ENCODE data around the gene COPB1.

Gene COPB1

DNA sequence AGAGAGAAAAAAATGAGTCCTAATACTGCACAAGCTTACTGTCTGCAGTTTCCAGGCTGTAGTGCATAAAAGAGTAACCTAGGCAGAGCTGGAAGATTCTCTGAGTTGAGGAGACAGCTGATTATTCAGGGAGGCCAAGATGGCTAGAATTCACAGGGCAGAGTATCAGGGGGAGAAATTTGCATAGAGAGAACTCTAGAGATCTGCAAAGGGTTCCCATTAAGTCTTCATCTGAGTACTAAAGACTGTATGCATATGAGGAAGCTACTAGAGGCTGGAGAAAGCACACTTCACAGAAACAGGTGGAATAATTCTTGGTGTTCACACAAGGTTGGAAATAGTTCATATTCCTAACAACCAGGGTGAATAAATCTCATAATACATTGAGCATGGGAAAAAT, 74.0 kb downstream of the COPB1 start:
- DNase-seq (ENCODE audit: low read depth): no peak

DNA sequence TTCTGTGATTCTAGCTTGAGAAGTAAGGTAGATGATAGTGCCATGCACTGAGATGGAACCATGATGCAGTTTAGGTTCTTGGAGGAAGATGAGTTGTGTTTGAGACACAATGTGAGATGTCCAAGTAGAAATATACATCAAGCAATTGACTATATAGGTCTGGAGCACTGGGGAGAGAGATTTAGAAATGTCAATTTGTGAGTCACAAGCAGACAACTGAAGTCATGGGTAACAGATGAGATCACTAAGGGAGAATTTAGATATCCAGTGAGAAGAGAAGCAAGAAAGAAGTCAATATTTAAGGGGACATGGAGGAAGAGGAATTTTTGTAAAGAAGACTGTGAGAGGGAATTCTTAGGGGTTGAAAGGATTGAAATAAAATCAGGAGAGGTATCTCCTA, 75.5 kb downstream of the COPB1 start:
- DNase-seq (ENCODE audit: low read depth): peak; percentile 83

DNA sequence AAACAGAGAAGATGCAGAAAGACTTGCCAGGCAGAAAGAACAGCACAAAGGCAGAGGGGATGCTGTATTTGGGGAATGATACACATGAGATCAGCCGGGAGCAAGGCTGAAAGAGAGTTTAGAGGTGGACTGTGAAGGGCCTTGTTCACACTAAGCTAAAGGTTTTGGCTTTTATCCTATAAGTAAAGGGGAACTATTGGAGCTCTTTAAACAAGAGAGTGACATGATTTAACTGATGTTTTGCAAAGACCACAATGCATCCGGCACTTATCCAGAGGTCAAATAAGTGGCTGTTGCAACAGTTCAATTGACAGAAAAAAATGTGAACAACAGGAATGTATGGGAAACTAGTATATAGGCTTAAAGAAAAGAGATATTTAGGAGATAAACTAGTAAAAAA, 76.0 kb downstream of the COPB1 start:
- peak; percentile 64 for DNase-seq (ENCODE audit: low read depth)

- DNase-seq (ENCODE audit: low read depth): peak; percentile 49
These were observed 76.8 kb downstream of the COPB1 start for GRCh38 chr11:14422814-14423182.

DNA sequence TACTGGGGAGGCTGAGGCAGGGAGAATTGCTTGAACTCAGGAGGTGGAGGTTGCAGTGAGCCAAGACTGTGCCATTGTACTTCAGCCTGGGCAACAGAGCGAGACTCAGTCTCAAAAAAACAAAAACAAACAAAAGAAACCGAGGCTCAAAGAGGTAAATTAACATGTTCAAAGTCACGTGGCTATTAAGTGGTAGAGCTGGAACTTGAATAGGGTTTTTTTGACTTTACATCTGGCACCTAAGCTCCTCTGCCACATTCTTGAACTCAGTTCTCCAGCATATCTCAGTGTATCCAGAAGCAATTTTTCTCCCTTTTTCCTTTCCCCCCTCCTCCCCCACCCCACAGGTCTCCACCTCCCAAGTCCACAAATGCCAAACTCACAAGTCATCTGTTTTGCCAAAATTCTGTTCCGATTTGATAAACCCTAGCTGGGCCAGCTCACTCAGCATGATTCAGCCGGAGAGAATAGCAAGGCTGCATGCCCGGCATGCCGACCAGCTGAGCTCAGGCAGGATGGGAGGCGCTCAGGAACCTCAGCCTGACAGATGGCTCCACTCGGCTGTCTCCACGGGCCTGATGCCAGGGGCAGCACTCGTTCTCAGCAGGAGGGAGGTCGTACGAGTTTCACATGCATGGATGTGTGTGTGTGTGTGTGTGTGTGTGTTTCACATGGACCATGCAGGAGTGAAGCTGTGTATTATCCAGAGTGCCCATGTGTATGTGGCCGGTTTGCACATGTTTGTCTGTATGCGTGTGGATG, 77.4 kb downstream of the COPB1 start:
- peak; percentile 100 for DNase-seq (ENCODE audit: low read depth)

DNA sequence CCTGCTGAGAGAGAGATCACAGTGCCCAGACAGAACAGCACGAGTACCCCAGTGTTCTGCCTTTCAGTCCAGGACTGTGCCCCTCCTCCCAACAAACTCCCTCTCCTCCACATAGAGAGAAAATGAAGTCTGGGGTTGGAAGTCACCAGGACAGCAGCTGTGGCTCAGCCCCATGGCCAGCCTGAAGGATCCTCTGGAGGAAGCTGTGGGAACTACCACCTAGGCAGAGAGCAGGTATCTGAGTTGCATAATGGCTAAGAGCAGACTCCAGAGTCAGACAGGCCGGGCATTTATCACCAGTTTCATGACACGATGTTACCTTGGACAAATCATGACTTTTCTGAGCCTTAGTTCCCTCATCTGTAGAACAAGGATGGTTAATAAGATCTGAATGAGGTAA, 79.4 kb downstream of the COPB1 start:
- DNase-seq (ENCODE audit: low read depth): no peak

- peak; percentile 60 for DNase-seq (ENCODE audit: low read depth)
These were observed 80.7 kb downstream of the COPB1 start for GRCh38 chr11:14418801-14419417.

- DNase-seq (ENCODE audit: low read depth): peak; percentile 12
These were observed 81.8 kb downstream of the COPB1 start for GRCh38 chr11:14417617-14418374.

GRCh38 chr11:14417186-14417585, 82.4 kb downstream of the COPB1 start:
- no peak for DNase-seq (ENCODE audit: low read depth)

DNA sequence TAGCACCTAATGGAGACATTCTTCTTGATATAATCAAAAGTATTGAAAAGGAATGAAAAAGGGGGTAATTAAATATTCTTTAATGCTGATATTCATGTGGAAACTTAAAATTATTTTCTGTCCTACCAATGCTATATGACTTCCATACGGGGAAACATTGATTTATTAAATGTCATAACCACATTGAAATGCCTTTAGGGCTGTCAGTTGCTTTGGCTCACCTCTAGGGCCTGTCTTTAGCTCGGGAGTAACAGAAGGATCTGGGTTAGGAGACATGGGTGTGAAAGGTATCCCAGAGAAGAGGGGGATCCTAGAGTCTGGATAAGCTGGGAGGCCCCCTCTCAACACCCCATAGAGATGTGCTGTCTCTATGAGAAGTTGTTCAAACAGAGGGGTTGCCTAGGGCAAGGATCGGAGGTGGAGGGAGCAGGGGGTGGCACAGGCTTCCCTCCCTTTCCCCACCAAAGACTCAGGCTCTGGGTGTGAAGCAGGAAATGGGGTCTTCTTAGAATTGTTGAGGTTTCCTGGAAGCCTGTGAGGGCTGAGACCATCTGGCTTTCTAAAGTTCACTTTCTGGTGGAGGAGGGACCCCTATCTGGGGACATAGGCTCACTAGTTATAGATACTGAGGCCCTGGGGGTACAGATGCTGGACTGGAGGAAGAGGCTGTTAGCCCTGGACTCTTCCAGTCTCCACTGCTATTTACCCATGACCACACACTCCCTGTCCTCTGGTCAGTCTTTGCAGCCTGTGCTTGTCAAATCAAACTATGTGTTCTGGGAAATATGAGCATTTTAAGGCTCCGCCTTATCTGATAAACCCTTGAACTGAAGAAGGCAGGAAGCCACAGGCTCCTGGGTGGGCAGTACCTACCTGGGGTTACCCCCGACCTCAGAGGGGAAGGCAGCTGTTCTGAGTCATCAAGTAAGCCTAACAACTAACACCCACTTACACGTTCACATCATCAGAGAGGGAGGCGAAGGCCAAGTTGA, 84.8 kb downstream of the COPB1 start:
- peak; percentile 58 for DNase-seq (ENCODE audit: low read depth)

DNA sequence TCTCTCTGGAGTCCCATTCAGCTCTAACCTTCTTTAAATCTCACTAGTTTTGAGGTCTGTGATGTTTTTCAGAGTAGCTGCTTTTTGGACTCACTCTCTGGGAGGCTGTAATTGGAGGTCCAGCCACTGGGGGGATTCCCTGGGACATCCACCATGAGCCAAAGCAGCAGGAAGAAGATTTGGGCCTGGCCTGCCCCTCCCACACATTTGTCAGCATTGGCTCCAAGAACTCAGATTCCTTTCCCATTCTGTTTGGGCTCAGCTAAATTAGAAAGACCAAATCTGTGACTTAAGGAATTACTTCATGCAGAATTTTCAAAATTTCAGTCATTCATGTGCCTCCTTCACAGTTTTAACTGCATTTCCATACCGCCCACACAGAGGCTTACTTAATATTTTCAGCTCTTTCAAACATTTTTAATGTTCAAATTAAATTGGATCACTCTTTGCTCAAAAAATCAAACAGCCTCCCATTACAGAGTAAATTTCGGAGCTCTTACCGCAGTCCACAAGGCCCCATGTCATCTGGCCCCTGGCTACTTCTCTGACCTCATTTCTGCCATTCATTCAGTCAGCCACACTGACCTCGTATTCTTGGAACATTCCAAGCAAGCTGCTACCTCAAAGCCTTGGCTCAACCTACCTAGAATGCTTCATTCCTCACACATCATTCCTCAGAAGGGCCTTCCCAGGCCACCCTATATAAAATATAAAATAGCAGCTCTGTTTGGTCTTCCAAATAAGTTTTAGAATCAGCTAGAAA, 86.1 kb downstream of the COPB1 start:
- DNase-seq (ENCODE audit: low read depth): peak; percentile 71

- peak; percentile 92 for DNase-seq (ENCODE audit: low read depth)
These were observed 87.8 kb downstream of the COPB1 start for GRCh38 chr11:14411818-14412217.

GRCh38 chr11:14409891-14410290, 89.7 kb downstream of the COPB1 start:
- DNase-seq (ENCODE audit: low read depth): no peak

DNA sequence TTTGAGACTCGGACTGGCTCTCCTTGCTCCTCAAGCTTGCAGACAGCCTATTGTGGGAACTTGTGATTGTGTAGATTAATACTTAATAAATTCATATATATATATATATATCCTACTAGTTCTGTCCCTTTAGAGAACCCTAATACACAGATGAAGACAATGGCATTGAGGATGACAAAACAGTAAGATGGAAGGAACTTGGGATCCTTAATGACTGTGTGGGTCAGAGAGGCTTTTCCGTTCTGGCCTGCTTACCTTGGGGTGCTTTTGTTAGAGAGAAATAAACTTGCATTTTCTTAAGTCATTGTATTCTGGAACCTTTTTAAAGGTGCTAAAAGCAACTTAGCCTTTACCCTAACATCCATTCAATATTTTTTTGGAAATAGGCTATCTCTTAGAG, 91.0 kb downstream of the COPB1 start:
- no peak for DNase-seq (ENCODE audit: low read depth)

Measured in ELR (cell line).